ENCODE data around the gene SLC13A4. TPM values are rescaled to one million over a fixed set of nuclear protein-coding genes. Genes with fewer than 3 reads are reported as not detected.

Gene SLC13A4
- total RNA-seq, 4 donors from 2014 or later, result 0.26 TPM; not detected in 3

- no peak overlapping the region for H3K27ac ChIP-seq
- H3K4me3 ChIP-seq, result no peak overlapping the region
- no peaks in the 10 kb centered on the region for H3K36me3 ChIP-seq
- DNase-seq, result no peak
- intact Hi-C loops (cut with DNase I; ENCODE audit: low total_unique reads), result no loop called here
- H3K9me3 ChIP-seq, result no peaks in the 10 kb centered on the region
- TF ChIP-seq POLR2A (IDR thresholded peaks at IDR 0.05) (no peak), CTCF (IDR thresholded peaks at IDR 0.05) (no peak)
- H3K27me3 ChIP-seq, result no peaks in the 10 kb centered on the region
- no peaks in the 10 kb centered on the region for H3K4me1 ChIP-seq
These were observed 14.0 kb downstream of the SLC13A4 start for GRCh38 chr7:135713836-135714470.

- Histone ChIP-seq H3K27ac (no peak overlapping the region), H3K4me3 (no peak overlapping the region), H3K27me3 (no peaks in the 10 kb centered on the region), H3K4me1 (no peaks in the 10 kb centered on the region), H3K9me3 (no peaks in the 10 kb centered on the region), H3K36me3 (no peaks in the 10 kb centered on the region)
- DNase-seq, result no peak
- intact Hi-C loops (cut with DNase I; ENCODE audit: low total_unique reads), result no loop called here
- TF ChIP-seq POLR2A (IDR thresholded peaks at IDR 0.05), result no peak
- no peak for TF ChIP-seq CTCF (IDR thresholded peaks at IDR 0.05)
These were observed 15.2 kb downstream of the SLC13A4 start for GRCh38 chr7:135712796-135713195.

- Histone ChIP-seq H3K9me3 (no peaks in the 10 kb centered on the region), H3K4me3 (no peak overlapping the region), H3K4me1 (no peaks in the 10 kb centered on the region), H3K36me3 (no peaks in the 10 kb centered on the region), H3K27ac (no peak overlapping the region), H3K27me3 (no peaks in the 10 kb centered on the region)
- no peak for DNase-seq
- intact Hi-C loops (cut with DNase I; ENCODE audit: low total_unique reads), result no loop called here
- TF ChIP-seq POLR2A (IDR thresholded peaks at IDR 0.05), result no peak
- TF ChIP-seq CTCF (IDR thresholded peaks at IDR 0.05), result no peak
These were observed 15.7 kb downstream of the SLC13A4 start for GRCh38 chr7:135712182-135712782.

GRCh38 chr7:135711139-135711469 lies 16.9 kb downstream of the SLC13A4 start:
- no peaks in the 10 kb centered on the region for H3K36me3 ChIP-seq
- TF ChIP-seq POLR2A (IDR thresholded peaks at IDR 0.05) (no peak), CTCF (IDR thresholded peaks at IDR 0.05) (no peak)
- no peak for DNase-seq
- intact Hi-C loops (cut with DNase I; ENCODE audit: low total_unique reads), result no loop called here
- no peak overlapping the region for H3K27ac ChIP-seq
- no peaks in the 10 kb centered on the region for H3K4me1 ChIP-seq
- H3K4me3 ChIP-seq, result no peak overlapping the region
- no peaks in the 10 kb centered on the region for H3K27me3 ChIP-seq
- H3K9me3 ChIP-seq, result no peaks in the 10 kb centered on the region

GRCh38 chr7:135710417-135711138 lies 17.4 kb downstream of the SLC13A4 start:
- TF ChIP-seq POLR2A (IDR thresholded peaks at IDR 0.05) (no peak), CTCF (IDR thresholded peaks at IDR 0.05) (peak in 1 of 4 experiments; percentile 54)
- DNase-seq, result no peak
- no peaks in the 10 kb centered on the region for H3K9me3 ChIP-seq
- intact Hi-C loops (cut with DNase I; ENCODE audit: low total_unique reads), result no loop called here
- no peak overlapping the region for H3K4me3 ChIP-seq
- no peak overlapping the region for H3K27ac ChIP-seq
- H3K27me3 ChIP-seq, result no peaks in the 10 kb centered on the region
- no peaks in the 10 kb centered on the region for H3K4me1 ChIP-seq
- no peaks in the 10 kb centered on the region for H3K36me3 ChIP-seq

Measured in uterus (tissue), 4 donors.